SK-N-SH (cell line): Measurements from ENCODE around the gene TRPM2. TPM values are rescaled to one million over a fixed set of nuclear protein-coding genes. Genes with fewer than 3 reads are reported as not detected.

Experiments
- CTCF ChIA-PET: fragments of 300-600, 350-600 bp; formaldehyde crosslinking; extraction: SDS; loops from one replicate; lab custom pipeline; 2021; lab: Yijun Ruan, JAX
- POLR2A ChIA-PET: fragments of 350-600 bp; sonication (Branson Sonifier 250); formaldehyde crosslinking; extraction: SDS; loops from one replicate; lab custom pipeline; 2020; ENCODE audit warnings: antibody characterized with exemption, inconsistent platforms; lab: Yijun Ruan, JAX
- DNase-seq: peaks from one replicate; pipeline ENCODE4 v3.0.0; 2012
- H2AFZ ChIP-seq: fragments of 200-600 bp; sonication (generic); 2 replicates; pipeline ENCODE4 v1.8.1; 2016; ENCODE audit warnings: antibody characterized with exemption, mild to moderate bottlenecking, low read depth
- H3F3A ChIP-seq: fragments of 200-600 bp; sonication (generic); replicated peaks from 2 replicates; pipeline ENCODE3; 2016; ENCODE audit warnings: antibody characterized with exemption, mild to moderate bottlenecking; ENCODE audit not compliant: insufficient read depth
- H3K27ac ChIP-seq, 2 experiments: fragments of 200-500 bp in 1 of 2; fragments of 200-600 bp in 1 of 2; sonication (Bioruptor generic) in 1 of 2; sonication (generic), shearing (Covaris generic) in 1 of 2; 2 replicates each; pipeline versions ENCODE4 v1.5.1 to v1.6.1; 2014 to 2016; ENCODE audit warnings: low read depth in 2 of 2, inconsistent platforms in 1 of 2, low read length in 1 of 2, mild to moderate bottlenecking in 1 of 2, mixed read lengths in 1 of 2
- H3K27me3 ChIP-seq: fragments of 200-600 bp; sonication (generic), shearing (Covaris generic); 2 replicates; pipeline ENCODE4 v1.6.1; 2016; ENCODE audit warnings: mixed run types; ENCODE audit not compliant: insufficient read depth
- H3K36me3 ChIP-seq, 2 experiments: fragments of 200-500 bp in 1 of 2; fragments of 200-600 bp in 1 of 2; sonication (Bioruptor generic) in 1 of 2; sonication (generic) in 1 of 2; replicated peaks in 1 of 2; 2 replicates each; pipeline versions ENCODE3 to v1.5.1; 2014 to 2016; ENCODE audit warnings: low read length in 1 of 2, mild to moderate bottlenecking in 1 of 2; ENCODE audit not compliant: insufficient read depth in 2 of 2, control insufficient read depth in 1 of 2
- H3K4me1 ChIP-seq, 2 experiments: fragments of 200-500 bp in 1 of 2; fragments of 200-600 bp in 1 of 2; sonication (Bioruptor generic) in 1 of 2; sonication (generic), shearing (Covaris generic) in 1 of 2; 2 replicates each; pipeline versions ENCODE4 v1.5.1 to v1.6.1; 2014 to 2016; ENCODE audit warnings: low read depth in 1 of 2, low read length in 1 of 2, mixed run types in 1 of 2; ENCODE audit not compliant: insufficient read depth in 2 of 2, control insufficient read depth in 1 of 2
- H3K4me2 ChIP-seq: fragments of 200-600 bp; sonication (generic), shearing (Covaris generic); 2 replicates; pipeline ENCODE4 v1.6.1; 2017; ENCODE audit warnings: mixed run types
- H3K4me3 ChIP-seq, 2 experiments: fragments of 200-500 bp in 1 of 2; fragments of 200-600 bp in 1 of 2; sonication (Bioruptor generic) in 1 of 2; sonication (generic), shearing (Covaris generic) in 1 of 2; 2 replicates each; pipeline versions ENCODE4 v1.5.1 to v1.8.1; 2014 to 2016; ENCODE audit warnings: low read depth in 2 of 2, inconsistent platforms in 1 of 2, low read length in 1 of 2, mild to moderate bottlenecking in 1 of 2, mixed read lengths in 1 of 2, moderate library complexity in 1 of 2
- H3K79me2 ChIP-seq: fragments of 200-600 bp; sonication (generic); 2 replicates; pipeline ENCODE4 v1.8.1; 2017; ENCODE audit warnings: mild to moderate bottlenecking; ENCODE audit not compliant: insufficient read depth
- H3K9ac ChIP-seq: fragments of 200-600 bp; sonication (generic); 2 replicates; pipeline ENCODE4 v1.6.1; 2017; ENCODE audit warnings: mixed run types
- H3K9me2 ChIP-seq: fragments of 200-600 bp; sonication (generic); 2 replicates; pipeline ENCODE4 v1.6.1; 2017; ENCODE audit warnings: mixed run types
- H3K9me3 ChIP-seq: fragments of 200-600 bp; sonication (generic); 2 replicates; pipeline ENCODE4 v1.6.1; 2017; ENCODE audit warnings: mixed run types, mild to moderate bottlenecking, moderate library complexity
- H4K20me1 ChIP-seq: fragments of 200-600 bp; sonication (generic); 2 replicates; pipeline ENCODE4 v1.6.1; 2017; ENCODE audit warnings: mild to moderate bottlenecking, mixed run types; ENCODE audit not compliant: insufficient read depth
- EZH2phosphoT487 ChIP-seq: fragments of 200-600 bp; sonication (generic); IDR thresholded peaks from 2 replicates; pipeline ENCODE4 v1.6.1; 2017; ENCODE audit warnings: low read depth, mixed run types, mild to moderate bottlenecking, antibody characterized with exemption, moderate library complexity, borderline replicate concordance
- FOXM1 ChIP-seq: IDR thresholded peaks from 2 replicates; pipeline ENCODE4 v1.4.0; 2012; ENCODE audit warnings: low read depth, mild to moderate bottlenecking
- GATA2 ChIP-seq: sonication (generic); formaldehyde crosslinking; IDR thresholded peaks from 2 replicates; pipeline ENCODE4 v1.5.0; 2020; ENCODE audit warnings: mild to moderate bottlenecking, missing genetic modification reagents
- JUND ChIP-seq: IDR thresholded peaks from 2 replicates; pipeline ENCODE4 v1.4.0; 2012
- MEF2A ChIP-seq: IDR thresholded peaks from 2 replicates; pipeline ENCODE4 v1.4.0; 2012; ENCODE audit warnings: low read depth, borderline replicate concordance
- MXI1 ChIP-seq: IDR thresholded peaks from 2 replicates; pipeline ENCODE4 v1.6.1; 2012; ENCODE audit warnings: mild to moderate bottlenecking, low read depth, low read length, improper control_type of control experiment
- NFIC ChIP-seq: IDR thresholded peaks from 2 replicates; pipeline ENCODE4 v1.4.0; 2012; ENCODE audit warnings: borderline replicate concordance
- RFX5 ChIP-seq: IDR thresholded peaks from 2 replicates; pipeline ENCODE4 v1.6.1; 2012; ENCODE audit warnings: mild to moderate bottlenecking, improper control_type of control experiment, low read length
- RXRA ChIP-seq: IDR thresholded peaks from 2 replicates; pipeline ENCODE4 v1.4.0; 2012; ENCODE audit warnings: low read depth, mild to moderate bottlenecking, borderline replicate concordance
- TAF1 ChIP-seq: IDR thresholded peaks from 2 replicates; pipeline ENCODE4 v1.6.1; 2012; ENCODE audit warnings: low read depth, mild to moderate bottlenecking, low read length, moderate library complexity, borderline replicate concordance
- TCF12 ChIP-seq: IDR thresholded peaks from 2 replicates; pipeline ENCODE4 v1.4.0; 2012
- WGBS: methylation state at CpG from one replicate; pipeline ENCODE4 v1.1.6; 2017; ENCODE audit warnings: low lambda C conversion rate; 5-methylcytosine and 5-hydroxymethylcytosine counted together
- polyA plus RNA-seq, 3 experiments: library from polyadenylated mRNA; depleted of rRNA; stranded (reverse); fragments of >200 nt; gene quantifications; 2 replicates each; pipeline ENCODE4 v1.2.3, GENCODE V29; 2012
- TF ChIP-seq, protein P1 (sequence below): IDR thresholded peaks from 2 replicates; pipeline ENCODE4 v1.6.1; 2012; ENCODE audit warnings: mild to moderate bottlenecking, low read depth, low read length, moderate library complexity
- TF ChIP-seq, protein P2 (sequence below): IDR thresholded peaks from 2 replicates; pipeline ENCODE4; 2012
- TF ChIP-seq, protein P3 (sequence below): IDR thresholded peaks from 2 replicates; pipeline ENCODE4 v1.4.0; 2012; ENCODE audit warnings: low read depth, borderline replicate concordance
- TF ChIP-seq, protein P4 (sequence below): IDR thresholded peaks from 2 replicates; pipeline ENCODE4 v1.4.0; 2012; ENCODE audit warnings: low read depth, borderline replicate concordance
- TF ChIP-seq, protein P5 (sequence below): fragments of 200-600 bp; sonication (generic); IDR thresholded peaks from 2 replicates; pipeline ENCODE4 v1.6.1; 2017; ENCODE audit warnings: antibody characterized with exemption, mild to moderate bottlenecking, moderate library complexity

Gene TRPM2
- polyA plus RNA-seq, 1 of the 3 experiments (the other 2 are of a cell fraction), result not detected

DNA sequence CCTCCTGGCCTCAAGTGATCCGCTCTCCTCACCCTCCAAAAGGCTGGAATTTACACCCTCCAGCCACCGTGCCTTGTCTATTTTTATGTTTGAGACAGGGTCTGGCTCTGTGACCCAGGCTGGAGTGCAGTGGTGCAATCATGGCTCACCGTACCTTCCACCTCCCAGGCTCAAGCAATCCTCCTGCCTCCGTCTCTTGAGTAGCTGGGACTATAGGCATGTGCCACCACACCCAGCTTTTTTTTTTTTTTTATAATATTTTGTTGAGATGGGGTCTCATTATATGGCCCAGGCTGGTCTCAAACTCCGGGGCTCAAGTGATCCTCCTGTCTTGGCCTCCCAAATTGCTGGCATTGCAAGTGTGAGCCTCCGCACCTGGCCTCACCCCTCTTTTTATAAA, 38.8 kb downstream of the TRPM2 start:
- Histone ChIP-seq H3K9me2 (no peaks in the 10 kb centered on the region), H3K36me3 (no peaks in the 10 kb centered on the region), H3F3A (no peaks in the 10 kb centered on the region), H4K20me1 (no peaks in the 10 kb centered on the region), H3K9ac (no peak overlapping the region), H3K79me2 (no peaks in the 10 kb centered on the region), H3K4me3 (no peak overlapping the region), H3K4me2 (no peak overlapping the region), H3K4me1 (no peaks in the 10 kb centered on the region; a peak in 1 of 4 replicates), H3K27me3 (peaks cover 38% of the 10 kb centered on the region; the same call in 1 of the 2 replicates), H3K27ac (no peak overlapping the region), H3K9me3 (no peaks in the 10 kb centered on the region), H2AFZ (no peak overlapping the region)
- 23% methylated on average over 6 of the region's 6 CpGs for WGBS
- DNase-seq, result no peak
- ChIA-PET CTCF (no interaction called here), POLR2A (no interaction called here)
- TF ChIP-seq NFIC (no peak), RFX5 (no peak), MEF2A (no peak), EZH2phosphoT487 (no peak), FOXM1 (no peak), JUND (no peak), TAF1 (no peak), TCF12 (no peak), MXI1 (no peak), RXRA (no peak), GATA2 (CRISPR knock-in tag) (no peak)
- TF ChIP-seq, protein P1, sequence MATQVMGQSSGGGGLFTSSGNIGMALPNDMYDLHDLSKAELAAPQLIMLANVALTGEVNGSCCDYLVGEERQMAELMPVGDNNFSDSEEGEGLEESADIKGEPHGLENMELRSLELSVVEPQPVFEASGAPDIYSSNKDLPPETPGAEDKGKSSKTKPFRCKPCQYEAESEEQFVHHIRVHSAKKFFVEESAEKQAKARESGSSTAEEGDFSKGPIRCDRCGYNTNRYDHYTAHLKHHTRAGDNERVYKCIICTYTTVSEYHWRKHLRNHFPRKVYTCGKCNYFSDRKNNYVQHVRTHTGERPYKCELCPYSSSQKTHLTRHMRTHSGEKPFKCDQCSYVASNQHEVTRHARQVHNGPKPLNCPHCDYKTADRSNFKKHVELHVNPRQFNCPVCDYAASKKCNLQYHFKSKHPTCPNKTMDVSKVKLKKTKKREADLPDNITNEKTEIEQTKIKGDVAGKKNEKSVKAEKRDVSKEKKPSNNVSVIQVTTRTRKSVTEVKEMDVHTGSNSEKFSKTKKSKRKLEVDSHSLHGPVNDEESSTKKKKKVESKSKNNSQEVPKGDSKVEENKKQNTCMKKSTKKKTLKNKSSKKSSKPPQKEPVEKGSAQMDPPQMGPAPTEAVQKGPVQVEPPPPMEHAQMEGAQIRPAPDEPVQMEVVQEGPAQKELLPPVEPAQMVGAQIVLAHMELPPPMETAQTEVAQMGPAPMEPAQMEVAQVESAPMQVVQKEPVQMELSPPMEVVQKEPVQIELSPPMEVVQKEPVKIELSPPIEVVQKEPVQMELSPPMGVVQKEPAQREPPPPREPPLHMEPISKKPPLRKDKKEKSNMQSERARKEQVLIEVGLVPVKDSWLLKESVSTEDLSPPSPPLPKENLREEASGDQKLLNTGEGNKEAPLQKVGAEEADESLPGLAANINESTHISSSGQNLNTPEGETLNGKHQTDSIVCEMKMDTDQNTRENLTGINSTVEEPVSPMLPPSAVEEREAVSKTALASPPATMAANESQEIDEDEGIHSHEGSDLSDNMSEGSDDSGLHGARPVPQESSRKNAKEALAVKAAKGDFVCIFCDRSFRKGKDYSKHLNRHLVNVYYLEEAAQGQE, result no peak
- TF ChIP-seq, protein P2, sequence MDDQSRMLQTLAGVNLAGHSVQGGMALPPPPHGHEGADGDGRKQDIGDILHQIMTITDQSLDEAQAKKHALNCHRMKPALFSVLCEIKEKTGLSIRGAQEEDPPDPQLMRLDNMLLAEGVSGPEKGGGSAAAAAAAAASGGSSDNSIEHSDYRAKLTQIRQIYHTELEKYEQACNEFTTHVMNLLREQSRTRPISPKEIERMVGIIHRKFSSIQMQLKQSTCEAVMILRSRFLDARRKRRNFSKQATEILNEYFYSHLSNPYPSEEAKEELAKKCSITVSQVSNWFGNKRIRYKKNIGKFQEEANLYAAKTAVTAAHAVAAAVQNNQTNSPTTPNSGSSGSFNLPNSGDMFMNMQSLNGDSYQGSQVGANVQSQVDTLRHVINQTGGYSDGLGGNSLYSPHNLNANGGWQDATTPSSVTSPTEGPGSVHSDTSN, result no peak
- TF ChIP-seq, protein P3, sequence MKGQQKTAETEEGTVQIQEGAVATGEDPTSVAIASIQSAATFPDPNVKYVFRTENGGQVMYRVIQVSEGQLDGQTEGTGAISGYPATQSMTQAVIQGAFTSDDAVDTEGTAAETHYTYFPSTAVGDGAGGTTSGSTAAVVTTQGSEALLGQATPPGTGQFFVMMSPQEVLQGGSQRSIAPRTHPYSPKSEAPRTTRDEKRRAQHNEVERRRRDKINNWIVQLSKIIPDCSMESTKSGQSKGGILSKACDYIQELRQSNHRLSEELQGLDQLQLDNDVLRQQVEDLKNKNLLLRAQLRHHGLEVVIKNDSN, result no peak
- TF ChIP-seq, protein P4, sequence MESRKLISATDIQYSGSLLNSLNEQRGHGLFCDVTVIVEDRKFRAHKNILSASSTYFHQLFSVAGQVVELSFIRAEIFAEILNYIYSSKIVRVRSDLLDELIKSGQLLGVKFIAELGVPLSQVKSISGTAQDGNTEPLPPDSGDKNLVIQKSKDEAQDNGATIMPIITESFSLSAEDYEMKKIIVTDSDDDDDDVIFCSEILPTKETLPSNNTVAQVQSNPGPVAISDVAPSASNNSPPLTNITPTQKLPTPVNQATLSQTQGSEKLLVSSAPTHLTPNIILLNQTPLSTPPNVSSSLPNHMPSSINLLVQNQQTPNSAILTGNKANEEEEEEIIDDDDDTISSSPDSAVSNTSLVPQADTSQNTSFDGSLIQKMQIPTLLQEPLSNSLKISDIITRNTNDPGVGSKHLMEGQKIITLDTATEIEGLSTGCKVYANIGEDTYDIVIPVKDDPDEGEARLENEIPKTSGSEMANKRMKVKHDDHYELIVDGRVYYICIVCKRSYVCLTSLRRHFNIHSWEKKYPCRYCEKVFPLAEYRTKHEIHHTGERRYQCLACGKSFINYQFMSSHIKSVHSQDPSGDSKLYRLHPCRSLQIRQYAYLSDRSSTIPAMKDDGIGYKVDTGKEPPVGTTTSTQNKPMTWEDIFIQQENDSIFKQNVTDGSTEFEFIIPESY, result no peak
- TF ChIP-seq, protein P5, sequence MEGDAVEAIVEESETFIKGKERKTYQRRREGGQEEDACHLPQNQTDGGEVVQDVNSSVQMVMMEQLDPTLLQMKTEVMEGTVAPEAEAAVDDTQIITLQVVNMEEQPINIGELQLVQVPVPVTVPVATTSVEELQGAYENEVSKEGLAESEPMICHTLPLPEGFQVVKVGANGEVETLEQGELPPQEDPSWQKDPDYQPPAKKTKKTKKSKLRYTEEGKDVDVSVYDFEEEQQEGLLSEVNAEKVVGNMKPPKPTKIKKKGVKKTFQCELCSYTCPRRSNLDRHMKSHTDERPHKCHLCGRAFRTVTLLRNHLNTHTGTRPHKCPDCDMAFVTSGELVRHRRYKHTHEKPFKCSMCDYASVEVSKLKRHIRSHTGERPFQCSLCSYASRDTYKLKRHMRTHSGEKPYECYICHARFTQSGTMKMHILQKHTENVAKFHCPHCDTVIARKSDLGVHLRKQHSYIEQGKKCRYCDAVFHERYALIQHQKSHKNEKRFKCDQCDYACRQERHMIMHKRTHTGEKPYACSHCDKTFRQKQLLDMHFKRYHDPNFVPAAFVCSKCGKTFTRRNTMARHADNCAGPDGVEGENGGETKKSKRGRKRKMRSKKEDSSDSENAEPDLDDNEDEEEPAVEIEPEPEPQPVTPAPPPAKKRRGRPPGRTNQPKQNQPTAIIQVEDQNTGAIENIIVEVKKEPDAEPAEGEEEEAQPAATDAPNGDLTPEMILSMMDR, result no peak
